Uterus (tissue), 2 donors: ENCODE data around the gene CNTNAP1.

ENCODE experiments used
- CTCF ChIP-seq, 4 experiments: fragments of 200-600 bp in 2 of 4; fragments of 450-650 bp in 2 of 4; sonication (generic) in 2 of 4; IDR thresholded peaks; one replicate each; pipeline ENCODE4 v1.5.1; 2016 to 2019; ENCODE audit warnings: antibody characterized with exemption in 4 of 4, mild to moderate bottlenecking in 2 of 4, moderate library complexity in 1 of 4
- POLR2A ChIP-seq, 2 donors: fragments of 450-650 bp; IDR thresholded peaks; one replicate each; pipeline ENCODE4 v1.6.1; 2016; ENCODE audit warnings: antibody characterized with exemption in 2 of 2, mild to moderate bottlenecking in 1 of 2, moderate library complexity in 1 of 2

- TF ChIP-seq CTCF (IDR thresholded peaks at IDR 0.05) (no peak), POLR2A (IDR thresholded peaks at IDR 0.05) (no peak)
Observed at GRCh38 chr17:42669705-42669976, 12.7 kb upstream of the CNTNAP1 start.
